Astrocyte (in vitro differentiated cells and primary cell): ENCODE data around the gene PCK1. TPM values are rescaled to one million over a fixed set of nuclear protein-coding genes. Genes with fewer than 3 reads are reported as not detected.

ENCODE experiments used
- DNase-seq: peaks from one replicate; pipeline ENCODE4 v3.0.0-alpha.2; 2010; ENCODE audit warnings: low read depth
- FAIRE-seq: peaks from 2 replicates; lab custom pipeline; 2011; peaks lifted over from hg19 to GRCh38; lab: Jason Lieb, UNC
- H2AFZ ChIP-seq: 2 replicates; pipeline ENCODE4 v1.6.0; 2012; ENCODE audit warnings: low read depth, low read length, inconsistent platforms
- H3K27ac ChIP-seq: 2 replicates; pipeline ENCODE4 v1.5.1; 2011; ENCODE audit warnings: low read depth, low read length, inconsistent platforms
- H3K27me3 ChIP-seq: 2 replicates; pipeline ENCODE4 v1.6.0; 2011; ENCODE audit warnings: low read length, inconsistent platforms; ENCODE audit not compliant: insufficient read depth
- H3K36me3 ChIP-seq: 2 replicates; pipeline ENCODE4 v1.5.1; 2011; ENCODE audit warnings: low read length, inconsistent platforms; ENCODE audit not compliant: insufficient read depth
- H3K4me1 ChIP-seq: 2 replicates; pipeline ENCODE4 v1.5.1; 2011; ENCODE audit warnings: low read length, inconsistent platforms; ENCODE audit not compliant: insufficient read depth
- H3K4me2 ChIP-seq: 2 replicates; pipeline ENCODE4 v1.6.0; 2012; ENCODE audit warnings: low read length, inconsistent platforms
- H3K4me3 ChIP-seq: 2 replicates; pipeline ENCODE4 v1.5.1; 2011; ENCODE audit warnings: low read depth, mild to moderate bottlenecking, low read length, inconsistent platforms; ENCODE audit not compliant: insufficient read depth
- H3K79me2 ChIP-seq: 2 replicates; pipeline ENCODE4 v1.6.0; 2012; ENCODE audit warnings: mild to moderate bottlenecking, low read length, inconsistent platforms; ENCODE audit not compliant: insufficient read depth
- H3K9ac ChIP-seq: 2 replicates; pipeline ENCODE4 v1.6.0; 2012; ENCODE audit warnings: mild to moderate bottlenecking, low read length, inconsistent platforms
- H3K9me3 ChIP-seq: 2 replicates; pipeline ENCODE4 v1.5.1; 2012; ENCODE audit warnings: low read depth, mild to moderate bottlenecking, low read length, inconsistent platforms; ENCODE audit not compliant: insufficient read depth
- H4K20me1 ChIP-seq: 2 replicates; pipeline ENCODE4 v1.6.0; 2012; ENCODE audit warnings: low read length, inconsistent platforms; ENCODE audit not compliant: insufficient read depth
- H3K27ac Mint-ChIP-seq: one replicate; pipeline ENCODE4 v1.8.0; 2021; ENCODE audit warnings: mild to moderate bottlenecking, mixed read lengths; ENCODE audit not compliant: unreplicated experiment
- H3K27me3 Mint-ChIP-seq: one replicate; pipeline ENCODE4 v1.8.0; 2021; ENCODE audit warnings: low read depth, mixed read lengths; ENCODE audit not compliant: unreplicated experiment
- H3K36me3 Mint-ChIP-seq: one replicate; pipeline ENCODE4 v1.8.0; 2021; ENCODE audit warnings: low read depth, mixed read lengths; ENCODE audit not compliant: unreplicated experiment
- H3K4me1 Mint-ChIP-seq: one replicate; pipeline ENCODE4 v1.8.0; 2021; ENCODE audit warnings: low read depth, mixed read lengths; ENCODE audit not compliant: unreplicated experiment
- H3K4me3 Mint-ChIP-seq: one replicate; pipeline ENCODE4 v1.8.0; 2021; ENCODE audit warnings: mild to moderate bottlenecking, moderate library complexity, mixed read lengths; ENCODE audit not compliant: unreplicated experiment
- H3K9me3 Mint-ChIP-seq: one replicate; pipeline ENCODE4 v1.8.0; 2021; ENCODE audit warnings: mild to moderate bottlenecking, mixed read lengths; ENCODE audit not compliant: unreplicated experiment
- CTCF ChIP-seq: IDR thresholded peaks from 2 replicates; pipeline ENCODE4 v1.5.1; 2011; ENCODE audit warnings: low read depth, mild to moderate bottlenecking, inconsistent platforms, low read length, moderate library complexity; ENCODE audit not compliant: insufficient read depth
- EZH2 ChIP-seq: IDR thresholded peaks from 2 replicates; pipeline ENCODE4 v1.6.1; 2012; ENCODE audit warnings: mild to moderate bottlenecking, low read length, inconsistent platforms; ENCODE audit not compliant: insufficient read depth
- total RNA-seq: library from RNA; stranded (reverse); gene quantifications from 2 replicates; pipeline ENCODE4 v1.2.1, GENCODE V29; 2021

PCK1 gene
- total RNA-seq, 1 donor from 2014 or later, result not detected

- H3K4me3 Mint-ChIP-seq, result no peak overlapping the region
- H3K9me3 Mint-ChIP-seq, result no peaks in the 10 kb centered on the region
- FAIRE-seq (no peak), DNase-seq (no peak)
- H2AFZ ChIP-seq, result no peak overlapping the region
- H3K36me3 ChIP-seq, result no peaks in the 10 kb centered on the region
- peaks cover 55% of the 10 kb centered on the region for H3K27me3 ChIP-seq
- peaks cover 3% of the 10 kb centered on the region for H3K9me3 ChIP-seq
- H3K4me3 ChIP-seq, result no peak overlapping the region
- H3K36me3 Mint-ChIP-seq, result no peaks in the 10 kb centered on the region
- no peaks in the 10 kb centered on the region for H3K4me1 Mint-ChIP-seq
- no peaks in the 10 kb centered on the region for H4K20me1 ChIP-seq
- H3K9ac ChIP-seq, result no peak overlapping the region
- no peak for TF ChIP-seq CTCF
- no peak for TF ChIP-seq EZH2
- no peak overlapping the region for H3K27ac ChIP-seq
- H3K4me1 ChIP-seq, result peaks cover 5% of the 10 kb centered on the region
- peaks cover 43% of the 10 kb centered on the region for H3K27me3 Mint-ChIP-seq
- no peaks in the 10 kb centered on the region for H3K79me2 ChIP-seq
- H3K4me2 ChIP-seq, result no peak overlapping the region
- H3K27ac Mint-ChIP-seq, result no peak overlapping the region
These were observed 17.0 kb downstream of the PCK1 start for GRCh38 chr20:57577679-57578475.

GRCh38 chr20:57578476-57579165 lies 17.7 kb downstream of the PCK1 start:
- peaks cover 8% of the 10 kb centered on the region for H3K4me1 ChIP-seq
- no peak overlapping the region for H3K4me2 ChIP-seq
- Mint-ChIP-seq H3K36me3 (peaks cover 1% of the 10 kb centered on the region), H3K4me1 (no peaks in the 10 kb centered on the region), H3K4me3 (no peak overlapping the region), H3K9me3 (peaks cover 2% of the 10 kb centered on the region), H3K27ac (no peak overlapping the region), H3K27me3 (peaks cover 41% of the 10 kb centered on the region)
- no peaks in the 10 kb centered on the region for H3K36me3 ChIP-seq
- no peak overlapping the region for H2AFZ ChIP-seq
- no peaks in the 10 kb centered on the region for H3K79me2 ChIP-seq
- no peak overlapping the region for H3K27ac ChIP-seq
- H4K20me1 ChIP-seq, result no peaks in the 10 kb centered on the region
- no peak overlapping the region for H3K9ac ChIP-seq
- peaks cover 3% of the 10 kb centered on the region for H3K9me3 ChIP-seq
- H3K4me3 ChIP-seq, result no peak overlapping the region
- TF ChIP-seq CTCF (no peak), EZH2 (no peak)
- DNase-seq (no peak), FAIRE-seq (no peak)
- H3K27me3 ChIP-seq, result peaks cover 54% of the 10 kb centered on the region
